Aorta (tissue), 5 donors: ENCODE measurements around the gene PARVG. TPM values are rescaled to one million over a fixed set of nuclear protein-coding genes. Genes with fewer than 3 reads are reported as not detected.

Experiments used
- ATAC-seq: fragments of 200-7000 bp; cut with Tn5 transposase; one replicate; pipeline ENCODE4 v1.9.1; 2022; ENCODE audit warnings: moderate library complexity; ENCODE audit not compliant: low FRiP score
- DNase-seq, 2 donors: peaks; one replicate each; pipeline ENCODE4 v3.0.0-alpha.2; 2020
- H3K27ac ChIP-seq, 2 donors: one replicate each; pipeline ENCODE4 v1.5.1; 2013; ENCODE audit warnings: low read length in 2 of 2, mild to moderate bottlenecking in 2 of 2, moderate library complexity in 2 of 2, control low read depth in 1 of 2, inconsistent platforms in 1 of 2, low read depth in 1 of 2
- H3K27me3 ChIP-seq, 2 donors: one replicate each; pipeline ENCODE4 v1.6.1; 2013; ENCODE audit warnings: control low read depth in 1 of 2, low read length in 1 of 2, mild to moderate bottlenecking in 1 of 2, moderate library complexity in 1 of 2; ENCODE audit not compliant: insufficient read depth in 2 of 2, control insufficient read depth in 1 of 2
- H3K36me3 ChIP-seq, 2 donors: one replicate each; pipeline ENCODE4 v1.6.1; 2013; ENCODE audit warnings: control low read depth in 1 of 2, low read length in 1 of 2, mild to moderate bottlenecking in 1 of 2; ENCODE audit not compliant: insufficient read depth in 2 of 2, control insufficient read depth in 1 of 2
- H3K4me1 ChIP-seq, 2 donors: one replicate each; pipeline ENCODE4 v1.6.1; 2013; ENCODE audit warnings: low read length in 2 of 2, control low read depth in 1 of 2, mild to moderate bottlenecking in 1 of 2, moderate library complexity in 1 of 2; ENCODE audit not compliant: insufficient read depth in 2 of 2, control insufficient read depth in 1 of 2
- H3K4me3 ChIP-seq, 2 donors: one replicate each; pipeline ENCODE4 v1.5.1; 2013; ENCODE audit warnings: low read length in 2 of 2, control low read depth in 1 of 2, mild to moderate bottlenecking in 1 of 2
- H3K9me3 ChIP-seq: one replicate; pipeline ENCODE4 v1.6.1; 2013; ENCODE audit warnings: mild to moderate bottlenecking, low read length; ENCODE audit not compliant: control insufficient read depth
- WGBS, 2 donors: extraction: QIAGEN DNeasy Blood & Tissue Kit; methylation state at CpG; one replicate each; pipeline ENCODE4 v1.1.7; 2013; 5-methylcytosine and 5-hydroxymethylcytosine counted together
- intact Hi-C, 2 donors: fragments of 100-400 bp; cut with DNase I; formaldehyde crosslinking; loops; one replicate each; pipeline versions ENCODE4 v1.14.2 to v1.15.0; 2022
- polyA plus RNA-seq, 2 donors: library from polyadenylated mRNA; stranded (reverse); fragments of 200-250 nt; gene quantifications; one replicate each; pipeline ENCODE4 v1.2.3, GENCODE V29; 2013
- total RNA-seq, 2 donors: library from RNA; stranded (reverse); fragmentation: NEBNext Ultra II Directional; extraction: Animal tissue kit (Norgen Biotek cat#: 25700); gene quantifications; one replicate each; pipeline ENCODE4 v1.2.1, GENCODE V29; 2021
- donor health status: healthy with polysubstance abuse.
- donor health status: Bipolar disorder and iron deficiency.
- donor health status: DM: no; HTN: no; CAD: no.
- donor health status: DM: no; HTN: no; CAD: no.
- donor health status: DM: yes; HTN: yes; CAD: no.

Gene PARVG
- total and polyA plus RNA-seq, 4 donors: 3.5 to 29.7 (median 16.4) TPM

DNA sequence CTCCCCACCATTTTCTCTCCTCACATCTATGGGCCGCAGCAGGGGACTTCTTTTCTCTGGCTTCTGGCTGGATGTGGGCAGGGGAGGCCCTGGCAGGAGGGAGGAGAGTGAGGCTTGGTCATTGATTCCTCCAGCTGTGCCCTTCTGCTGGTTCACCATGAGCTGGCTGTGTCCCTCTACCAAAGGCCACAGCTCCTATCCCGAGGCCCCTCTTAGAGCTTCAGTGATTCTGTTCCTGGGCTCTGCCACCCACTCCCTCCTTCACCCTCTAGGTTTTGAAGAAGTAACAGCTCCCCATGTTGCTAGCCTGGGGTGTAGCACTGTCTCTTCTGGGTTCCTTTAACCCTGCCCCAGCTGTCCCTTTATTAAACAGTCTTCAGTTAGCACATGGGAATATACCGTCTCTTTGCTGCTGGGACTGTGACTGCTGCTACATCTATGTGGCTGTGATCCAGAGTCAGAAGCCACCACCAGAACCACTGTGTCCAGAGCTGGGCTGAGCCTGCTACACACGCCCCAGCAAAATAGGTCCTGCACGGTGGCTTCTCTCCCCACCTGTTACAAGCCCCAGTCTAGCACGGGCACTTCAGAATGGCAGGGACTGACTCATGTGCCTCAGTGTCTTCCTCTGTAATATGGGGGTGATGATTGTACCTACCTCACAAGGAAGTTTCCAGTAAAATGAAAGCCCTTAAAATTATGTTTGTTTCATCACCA is 578 bp upstream of the PARVG start:
- H3K27ac ChIP-seq: no peak overlapping the region
- intact Hi-C loops: no loop called here
- H3K36me3 ChIP-seq: no peaks in the 10 kb centered on the region
- H3K27me3 ChIP-seq: no peaks in the 10 kb centered on the region
- H3K4me1 ChIP-seq: no peaks in the 10 kb centered on the region
- no peak overlapping the region for H3K4me3 ChIP-seq
- DNase-seq (no peak), ATAC-seq (no peak)
- H3K9me3 ChIP-seq: no peaks in the 10 kb centered on the region
- 84 to 85% methylated on average over 6 of the region's 6 CpGs for WGBS, 2 donors

DNA sequence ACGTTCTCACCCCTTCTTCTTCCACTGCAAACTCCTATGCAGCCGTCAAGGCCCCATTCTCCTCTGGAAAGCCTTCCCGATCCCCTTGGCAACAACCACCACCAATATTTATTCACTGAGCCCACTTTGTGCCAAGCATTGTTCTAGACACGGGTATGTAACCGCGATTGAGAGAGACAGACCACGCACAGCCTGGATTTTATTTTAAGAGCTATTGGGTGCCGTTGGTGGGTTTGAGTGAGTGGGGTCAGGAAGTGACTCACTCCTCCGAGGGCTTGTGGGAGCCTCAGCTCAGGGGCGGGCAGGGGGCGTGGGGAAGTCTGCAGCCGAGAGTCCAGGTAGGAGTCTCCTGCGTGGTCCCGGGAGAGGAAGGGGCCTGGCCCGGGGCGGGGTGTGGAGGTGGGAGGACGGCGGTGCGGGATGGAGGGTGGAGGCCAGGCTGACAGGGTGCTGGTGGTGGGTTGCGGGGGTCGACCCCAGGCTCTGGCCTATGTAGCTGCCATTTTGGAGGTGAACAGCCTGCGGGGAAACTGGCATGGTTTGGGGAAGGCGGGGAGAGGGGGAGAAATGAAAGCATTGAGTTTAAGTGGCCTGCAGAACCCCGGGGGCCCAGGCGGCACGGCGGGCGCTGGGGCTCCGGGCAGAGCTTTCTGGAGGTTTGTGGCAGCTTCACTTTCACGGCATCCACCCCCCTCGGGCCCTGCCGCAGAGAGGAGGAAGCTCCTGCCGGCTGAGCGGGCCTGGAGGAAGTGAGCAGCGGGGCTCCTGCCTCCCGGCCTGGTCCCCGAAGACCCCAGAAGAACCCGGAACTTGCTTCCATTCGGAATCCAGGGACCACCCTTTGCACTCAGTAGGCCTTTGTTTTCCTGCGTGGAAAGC is 547 bp downstream of the PARVG start:
- DNase-seq (peak; percentile 76 to 79), ATAC-seq (no peak)
- no peak overlapping the region for H3K27ac ChIP-seq
- no peaks in the 10 kb centered on the region for H3K9me3 ChIP-seq
- no peaks in the 10 kb centered on the region for H3K36me3 ChIP-seq
- no peak overlapping the region for H3K4me3 ChIP-seq
- H3K4me1 ChIP-seq: no peaks in the 10 kb centered on the region
- intact Hi-C loops: no loop called here
- no peaks in the 10 kb centered on the region for H3K27me3 ChIP-seq
- 78 to 79% methylated on average over 38 to 40 of the region's 40 CpGs for WGBS, 2 donors

DNA sequence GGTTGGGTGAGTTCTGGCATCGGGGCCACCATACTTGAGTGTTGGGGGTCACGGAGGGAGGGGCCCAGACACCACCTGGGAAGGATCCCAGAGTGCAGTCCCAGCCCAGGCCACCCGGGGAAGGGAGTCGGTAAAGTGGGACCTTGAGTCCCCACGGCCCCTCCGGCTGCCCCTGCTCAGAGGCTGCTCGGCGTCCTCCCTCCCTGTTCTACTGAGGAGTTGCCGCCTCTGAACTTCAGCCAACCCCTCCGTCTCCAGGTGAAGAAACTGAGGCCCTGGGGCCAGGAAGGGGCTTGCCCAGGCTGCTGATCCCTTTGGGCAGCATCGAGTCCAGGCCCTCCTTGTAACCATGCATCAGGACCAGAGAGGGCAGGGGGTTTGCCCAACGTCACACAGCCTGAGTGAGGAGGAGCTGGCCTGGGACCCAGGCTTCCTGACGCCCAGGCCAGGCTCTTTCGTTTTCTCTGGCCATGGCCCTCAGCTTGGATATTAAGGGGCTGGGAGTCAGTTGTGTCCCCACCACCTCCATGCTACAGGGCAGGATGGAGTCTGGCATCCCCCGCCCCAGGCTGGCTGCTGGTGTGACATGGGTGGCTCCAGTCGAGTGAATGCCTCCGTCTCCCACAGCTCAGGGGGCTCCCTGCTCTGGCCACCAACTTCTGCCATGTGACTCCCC is 1.3 kb downstream of the PARVG start:
- ATAC-seq: peak; percentile 30

DNA sequence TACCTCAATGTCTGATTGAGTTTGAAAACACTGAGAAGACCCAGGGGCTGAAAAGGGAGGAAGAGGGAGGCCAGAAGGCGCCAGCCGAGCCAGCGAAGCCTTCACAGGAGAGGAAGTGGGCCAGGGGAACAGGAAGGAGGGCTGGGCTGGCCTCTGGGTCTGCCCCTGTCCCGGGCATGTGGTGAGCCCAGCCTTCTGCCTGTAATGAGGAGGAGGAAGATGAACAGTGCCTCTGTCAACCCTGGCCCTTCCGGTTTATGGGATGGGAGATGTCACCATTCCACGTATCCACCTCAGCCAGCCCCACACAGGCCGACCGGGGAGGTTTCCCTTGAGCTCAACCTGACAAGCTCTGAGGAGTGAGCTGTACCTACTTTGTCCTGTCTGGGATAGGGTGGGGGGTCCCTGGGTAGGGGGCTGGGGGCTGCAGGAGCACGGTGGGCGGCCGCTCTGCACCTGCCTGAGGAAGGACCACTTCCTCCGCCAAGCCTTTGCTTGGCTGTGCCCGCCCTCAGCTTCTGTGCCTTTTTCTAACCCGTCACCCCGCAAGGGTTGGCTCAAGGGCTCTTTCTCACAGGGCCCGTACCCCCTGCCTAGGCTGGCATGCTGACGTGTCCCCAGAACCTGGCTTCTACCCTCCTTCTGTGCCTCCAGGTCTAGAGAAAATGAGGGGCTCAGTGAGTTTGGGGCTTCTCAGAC is 2.0 kb downstream of the PARVG start:
- Histone ChIP-seq H3K27me3 (no peaks in the 10 kb centered on the region), H3K27ac (no peak overlapping the region), H3K9me3 (no peaks in the 10 kb centered on the region), H3K4me1 (no peaks in the 10 kb centered on the region), H3K36me3 (no peaks in the 10 kb centered on the region), H3K4me3 (no peak overlapping the region)
- peak in 1 of 2 donors; percentile 89 for DNase-seq
- intact Hi-C loops: no loop called here
- peak; percentile 50 for ATAC-seq
- 84 to 93% methylated on average over 17 of the region's 17 CpGs for WGBS, 2 donors

More for the DNA sequence above, 1.3 kb downstream of the PARVG start:
- peak in 1 of 2 donors; percentile 51 for DNase-seq
- no peaks in the 10 kb centered on the region for H3K36me3 ChIP-seq
- intact Hi-C loops: no loop called here
- no peak overlapping the region for H3K4me3 ChIP-seq
- no peak overlapping the region for H3K27ac ChIP-seq
- no peaks in the 10 kb centered on the region for H3K9me3 ChIP-seq
- no peaks in the 10 kb centered on the region for H3K27me3 ChIP-seq
- 82 to 85% methylated on average over 17 of the region's 17 CpGs for WGBS, 2 donors
- no peaks in the 10 kb centered on the region for H3K4me1 ChIP-seq

DNA sequence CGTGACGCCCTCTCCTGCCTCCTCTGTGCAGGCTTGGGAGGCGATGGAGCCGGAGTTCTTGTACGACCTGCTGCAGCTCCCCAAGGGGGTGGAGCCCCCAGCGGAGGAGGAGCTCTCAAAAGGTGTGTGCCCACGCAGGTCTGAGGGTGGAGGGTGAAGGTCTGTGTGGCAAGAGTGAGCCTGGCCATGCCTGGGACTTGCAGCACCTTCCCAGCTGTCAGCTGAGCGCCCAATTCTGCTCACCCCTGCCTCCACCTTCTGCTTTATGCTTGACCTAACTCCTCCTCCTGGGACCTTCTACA is 2.5 kb downstream of the PARVG start:
- Histone ChIP-seq H3K27me3 (no peaks in the 10 kb centered on the region), H3K9me3 (no peaks in the 10 kb centered on the region), H3K4me3 (no peak overlapping the region), H3K27ac (no peak overlapping the region), H3K4me1 (no peaks in the 10 kb centered on the region), H3K36me3 (no peaks in the 10 kb centered on the region)
- WGBS, 2 donors: 85 to 88% methylated on average over 8 of the region's 8 CpGs
- ATAC-seq (no peak), DNase-seq (no peak)
- intact Hi-C loops: no loop called here

DNA sequence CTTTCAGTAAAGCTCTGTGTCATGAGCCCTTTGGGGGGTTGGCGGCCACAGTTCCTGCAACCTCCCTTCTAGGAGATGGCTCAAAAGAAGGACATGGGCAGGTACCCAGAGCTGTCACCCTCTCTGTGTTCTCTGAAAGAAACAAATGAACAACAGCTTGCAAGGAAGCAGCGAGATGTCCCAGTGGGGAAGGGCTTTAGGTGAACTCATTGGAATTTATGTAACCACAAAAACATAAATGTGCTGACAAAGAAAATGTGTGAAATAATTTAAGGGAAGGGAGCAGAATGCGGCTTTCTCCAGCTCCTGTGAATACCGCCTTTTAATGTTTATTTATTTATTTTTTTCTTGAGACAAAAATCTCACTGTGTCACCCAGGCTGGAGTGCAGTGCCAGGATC is 3.3 kb downstream of the PARVG start:
- WGBS, 2 donors: 71 to 85% methylated on average over 4 of the region's 4 CpGs
- no peak for ATAC-seq
- Histone ChIP-seq H3K4me1 (no peaks in the 10 kb centered on the region), H3K27ac (no peak overlapping the region), H3K4me3 (no peak overlapping the region), H3K36me3 (no peaks in the 10 kb centered on the region), H3K27me3 (no peaks in the 10 kb centered on the region), H3K9me3 (no peaks in the 10 kb centered on the region)
- intact Hi-C loops: no loop called here
- no peak for DNase-seq

DNA sequence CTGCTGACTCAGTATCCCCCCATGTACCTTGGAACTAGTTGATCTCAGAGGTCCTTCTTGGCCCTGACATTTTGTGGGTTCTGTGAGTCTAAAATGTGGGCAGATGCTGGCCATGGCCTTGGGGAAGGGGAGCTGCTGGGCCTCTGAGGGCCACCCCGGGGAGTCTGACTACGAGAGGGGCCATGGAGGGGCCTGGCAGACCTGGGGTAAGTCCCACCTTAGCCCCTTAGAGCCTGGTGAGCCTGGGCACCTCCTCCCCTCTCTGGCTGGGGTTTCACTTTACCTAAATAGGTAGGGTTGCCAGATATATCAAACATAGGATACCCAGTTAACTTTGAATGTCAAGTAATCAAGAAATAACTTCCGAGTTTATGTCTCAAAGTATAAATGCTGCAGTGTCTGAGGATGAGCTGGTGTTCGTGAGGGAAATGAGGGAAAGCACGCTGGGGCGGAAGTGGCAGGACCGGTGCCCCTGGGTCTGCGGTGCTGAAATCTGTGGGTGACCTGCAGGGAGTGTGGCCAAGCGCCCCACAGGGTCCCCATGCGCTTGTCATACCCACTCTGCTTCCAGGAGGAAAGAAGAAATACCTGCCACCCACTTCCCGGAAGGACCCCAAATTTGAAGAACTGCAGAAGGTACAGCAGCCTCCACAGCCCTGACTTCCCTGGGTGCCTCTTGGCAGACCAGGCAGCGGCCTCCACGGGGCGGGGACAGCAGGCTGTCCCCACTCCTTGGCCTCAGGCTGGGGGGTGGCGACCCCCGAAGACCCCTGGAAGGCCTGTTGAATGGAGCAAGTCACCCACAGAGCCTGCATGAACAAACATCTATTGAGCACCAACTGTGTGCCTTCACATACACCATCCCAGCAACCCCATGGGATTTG is 4.8 kb downstream of the PARVG start:
- WGBS, 2 donors: 95 to 97% methylated on average over 16 of the region's 16 CpGs
- Histone ChIP-seq H3K27me3 (no peaks in the 10 kb centered on the region), H3K27ac (no peak overlapping the region), H3K9me3 (no peaks in the 10 kb centered on the region), H3K36me3 (no peaks in the 10 kb centered on the region), H3K4me1 (no peaks in the 10 kb centered on the region), H3K4me3 (no peak overlapping the region)
- DNase-seq (peak in 1 of 2 donors; percentile 56), ATAC-seq (no peak)
- intact Hi-C loops: no loop called here

DNA sequence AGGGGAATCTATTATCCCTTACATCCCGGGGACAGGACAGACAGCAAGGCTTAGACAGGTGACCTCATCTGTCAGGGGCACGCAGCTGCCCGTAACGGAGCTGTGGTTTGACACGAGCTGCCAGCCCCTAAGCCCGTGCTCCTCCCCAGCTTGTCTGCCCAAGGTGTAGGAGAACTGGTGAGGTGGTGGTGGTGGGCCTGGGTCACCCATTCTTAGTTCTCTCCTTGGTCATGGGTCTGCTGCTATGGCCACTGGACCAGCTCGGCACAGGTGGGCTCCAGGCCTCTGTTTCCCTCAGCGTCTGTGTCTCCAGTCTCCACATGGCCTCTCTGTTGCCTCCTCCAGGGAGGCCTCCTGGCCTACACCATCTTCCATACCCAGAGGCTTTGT is 5.4 kb downstream of the PARVG start:
- DNase-seq (peak in 1 of 2 donors; percentile 33), ATAC-seq (no peak)
- Histone ChIP-seq H3K27ac (no peak overlapping the region), H3K9me3 (no peaks in the 10 kb centered on the region), H3K4me1 (no peaks in the 10 kb centered on the region), H3K36me3 (no peaks in the 10 kb centered on the region), H3K4me3 (no peak overlapping the region), H3K27me3 (no peaks in the 10 kb centered on the region)
- intact Hi-C loops: no loop called here
- WGBS, 2 donors: 79 to 83% methylated on average over 8 of the region's 8 CpGs
